T-helper 2 cell (primary cell): ENCODE data around the gene OR5B21.

Source experiments
- DNase-seq, 5 experiments: peaks; one replicate each; pipeline versions ENCODE4 v3.0.0 to v3.0.0-alpha.2; 2012 to 2022

The OR5B21 gene

DNA sequence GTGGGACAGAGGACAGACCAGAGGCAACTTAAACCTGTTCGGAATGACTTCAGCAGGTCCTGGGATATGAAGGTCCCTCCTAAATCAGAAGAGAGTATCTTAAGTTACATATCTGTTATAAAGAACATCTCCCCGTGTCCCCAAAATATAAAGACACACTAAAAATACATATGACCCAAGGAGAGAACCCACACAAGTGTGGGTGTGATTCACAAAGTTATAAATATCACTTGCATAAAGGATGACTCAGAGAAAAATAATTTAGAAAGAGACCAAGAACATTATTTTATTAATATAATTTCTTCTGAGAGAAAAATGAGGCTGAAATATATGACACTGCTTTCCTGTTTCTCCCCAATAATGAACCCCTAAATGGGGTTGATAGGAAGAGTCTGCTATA is 14.2 kb downstream of the OR5B21 start:
- no peak for DNase-seq

DNA sequence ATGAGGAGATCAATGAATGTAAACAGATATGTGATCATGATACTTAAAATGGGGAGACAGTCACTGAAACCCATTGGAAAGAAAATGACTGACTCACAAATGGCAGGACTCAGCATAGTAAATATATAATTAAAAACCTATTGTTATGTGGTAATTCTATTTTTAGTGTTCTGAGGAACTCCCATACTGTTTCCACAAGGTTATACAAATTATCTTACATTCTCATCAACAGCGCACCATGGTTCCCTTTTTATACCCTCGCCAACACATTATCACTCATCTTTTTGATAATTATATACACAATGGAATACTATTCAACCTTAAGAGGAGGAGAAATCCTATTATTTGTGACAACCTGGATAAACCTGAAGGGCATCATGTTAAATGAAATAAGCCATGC is 17.1 kb downstream of the OR5B21 start:
- DNase-seq = no peak

DNA sequence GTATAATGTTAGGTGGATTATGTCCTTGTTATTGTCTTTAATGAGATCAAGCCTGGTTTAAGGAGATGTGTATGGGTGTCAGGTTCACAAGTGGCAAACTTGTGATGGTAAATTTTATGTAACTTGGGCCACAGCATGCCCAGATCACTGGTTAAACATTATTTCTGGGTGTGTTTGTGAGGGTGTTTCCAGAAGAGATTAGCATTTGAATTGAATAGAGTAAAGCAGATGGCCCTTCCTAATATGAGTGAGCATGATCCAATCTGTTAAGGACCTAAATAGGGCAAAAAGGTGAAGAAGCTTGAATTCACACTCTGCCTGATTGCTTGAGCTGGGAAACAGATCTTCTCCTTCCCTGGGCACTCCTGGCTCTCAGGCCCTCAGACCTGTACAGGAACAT is 20.7 kb downstream of the OR5B21 start:
- no peak for DNase-seq

DNA sequence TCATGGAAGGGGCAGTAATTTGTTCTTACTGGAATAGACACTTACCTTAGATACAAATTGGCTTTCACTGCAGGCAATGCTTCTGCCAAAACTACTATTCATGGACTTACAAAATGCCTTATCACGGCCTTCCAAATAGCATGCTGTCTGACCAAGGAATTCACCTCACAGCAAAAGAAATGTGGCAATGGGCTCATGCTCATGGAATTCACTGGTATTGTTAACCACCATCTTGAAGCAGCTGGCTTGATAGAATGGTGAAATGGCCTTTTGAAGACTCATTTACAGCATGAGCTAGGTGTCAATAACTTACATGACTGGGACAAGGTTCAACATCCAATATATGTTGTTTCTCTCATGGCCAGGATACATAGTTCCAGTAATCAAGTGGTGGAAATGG is 21.9 kb downstream of the OR5B21 start:
- DNase-seq = no peak

DNA sequence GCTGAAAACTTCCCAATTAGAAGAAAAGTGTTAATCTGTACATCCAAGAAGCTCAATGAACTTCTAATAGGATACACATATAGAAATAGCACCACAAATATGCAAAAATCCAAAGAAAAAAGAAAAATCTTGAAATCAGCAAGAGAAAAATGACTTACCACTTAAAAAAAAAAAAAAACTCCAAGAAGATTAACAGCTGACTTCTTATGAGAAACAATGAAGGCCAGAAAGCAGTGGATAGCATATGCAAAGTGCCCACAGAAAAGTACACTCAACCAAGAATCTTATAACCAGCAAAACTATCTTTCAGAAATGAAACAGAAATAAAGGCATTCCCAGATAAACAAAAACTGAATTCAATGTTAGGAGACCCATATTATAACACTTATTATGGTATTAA is 36.0 kb downstream of the OR5B21 start:
- no peak for DNase-seq

DNA sequence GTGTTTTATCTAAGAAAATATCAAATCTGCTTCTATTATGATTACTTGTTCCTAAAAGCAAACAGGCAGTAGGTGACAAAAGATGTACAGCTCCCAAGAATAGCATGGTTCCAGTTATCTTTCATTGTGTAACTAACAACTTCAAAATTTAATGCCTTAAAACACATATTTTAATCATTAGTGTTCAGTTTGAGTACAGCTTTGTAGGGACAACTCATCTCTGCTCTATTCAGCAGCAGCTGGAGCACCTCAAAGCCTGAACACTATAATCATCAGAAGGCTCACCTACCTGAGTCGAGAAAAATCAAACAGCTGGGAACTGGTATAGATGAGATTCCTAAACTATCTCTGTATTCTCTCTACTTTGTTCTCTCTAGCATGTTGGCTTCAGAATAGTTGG is 41.6 kb downstream of the OR5B21 start:
- no peak for DNase-seq

DNA sequence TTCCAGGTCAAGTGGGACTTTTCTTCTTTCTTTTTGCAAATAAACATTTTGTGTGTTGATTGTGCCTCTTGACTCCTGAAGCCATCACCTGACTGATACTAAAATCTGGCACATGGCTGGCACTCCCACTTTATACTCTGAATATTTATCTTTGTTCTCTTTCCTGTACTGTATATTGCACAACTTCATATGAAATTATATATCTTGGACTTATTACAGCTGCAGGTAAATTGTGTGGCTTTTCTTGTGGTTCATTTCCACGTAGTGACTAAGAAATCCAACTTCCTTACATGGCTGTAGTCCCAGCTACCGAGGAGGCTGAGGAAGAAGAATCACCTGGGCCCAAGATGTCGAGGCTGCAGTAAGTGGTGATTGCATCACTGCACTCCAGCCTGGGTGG is 42.2 kb downstream of the OR5B21 start:
- DNase-seq = no peak
